22Rv1 (cell line): ENCODE measurements around the gene PHIP.

Experiments
- ZFX ChIP-seq: fragments of 450-650 bp; IDR thresholded peaks from 2 replicates; pipeline ENCODE4 v1.6.1; 2017; ENCODE audit warnings: antibody characterized with exemption, borderline replicate concordance
- TF ChIP-seq, protein P1 (sequence below): fragments of 450-650 bp; IDR thresholded peaks from 2 replicates; pipeline ENCODE4 v1.5.1; 2017; ENCODE audit warnings: mild to moderate bottlenecking

DNA sequence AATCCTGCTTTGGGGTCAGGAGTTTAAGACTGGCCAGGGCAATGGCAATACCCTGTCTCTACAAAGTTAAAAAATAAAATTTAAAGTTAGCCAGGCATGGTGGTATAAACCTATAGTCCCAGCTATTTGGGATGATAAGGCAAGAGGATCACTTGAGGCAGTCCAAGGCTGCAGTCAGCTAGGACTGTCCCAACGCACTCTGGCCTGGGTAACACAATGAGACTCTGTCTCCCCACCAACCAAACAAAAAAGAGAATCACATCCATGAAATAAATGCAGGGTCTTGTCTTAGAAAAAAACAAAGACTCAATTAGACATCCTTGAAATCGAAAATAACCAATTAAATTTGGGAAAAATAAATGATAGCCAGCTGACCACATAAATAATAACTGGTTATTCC, 88.9 kb downstream of the PHIP start:
- TF ChIP-seq, protein P1, sequence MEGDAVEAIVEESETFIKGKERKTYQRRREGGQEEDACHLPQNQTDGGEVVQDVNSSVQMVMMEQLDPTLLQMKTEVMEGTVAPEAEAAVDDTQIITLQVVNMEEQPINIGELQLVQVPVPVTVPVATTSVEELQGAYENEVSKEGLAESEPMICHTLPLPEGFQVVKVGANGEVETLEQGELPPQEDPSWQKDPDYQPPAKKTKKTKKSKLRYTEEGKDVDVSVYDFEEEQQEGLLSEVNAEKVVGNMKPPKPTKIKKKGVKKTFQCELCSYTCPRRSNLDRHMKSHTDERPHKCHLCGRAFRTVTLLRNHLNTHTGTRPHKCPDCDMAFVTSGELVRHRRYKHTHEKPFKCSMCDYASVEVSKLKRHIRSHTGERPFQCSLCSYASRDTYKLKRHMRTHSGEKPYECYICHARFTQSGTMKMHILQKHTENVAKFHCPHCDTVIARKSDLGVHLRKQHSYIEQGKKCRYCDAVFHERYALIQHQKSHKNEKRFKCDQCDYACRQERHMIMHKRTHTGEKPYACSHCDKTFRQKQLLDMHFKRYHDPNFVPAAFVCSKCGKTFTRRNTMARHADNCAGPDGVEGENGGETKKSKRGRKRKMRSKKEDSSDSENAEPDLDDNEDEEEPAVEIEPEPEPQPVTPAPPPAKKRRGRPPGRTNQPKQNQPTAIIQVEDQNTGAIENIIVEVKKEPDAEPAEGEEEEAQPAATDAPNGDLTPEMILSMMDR: no peak
- no peak for TF ChIP-seq ZFX
